Uterus (tissue), 4 donors: ENCODE measurements around the gene CACNB2. TPM values are rescaled to one million over a fixed set of nuclear protein-coding genes. Genes with fewer than 3 reads are reported as not detected.
"Not testable (repeated sequence)": the region's sequence is repeated elsewhere in the genome, so short reads cannot be mapped to it uniquely, and the experiment has no call there.

ENCODE experiments used
- DNase-seq, 2 donors: peaks; one replicate each; pipeline ENCODE4 v3.0.0-alpha.2; 2019 to 2020
- H3K27ac ChIP-seq, 2 donors: fragments of 200-600 bp; sonication (generic); 1 replicate in 1 of 2; 2 replicates in 1 of 2; pipeline ENCODE4 v1.5.1; 2016 to 2018
- H3K27me3 ChIP-seq, 2 donors: fragments of 200-600 bp; sonication (generic); one replicate each; pipeline ENCODE4 v1.5.1; 2018 to 2019; ENCODE audit warnings: control low read depth in 1 of 2
- H3K36me3 ChIP-seq, 2 donors: fragments of 200-600 bp; sonication (generic); one replicate each; pipeline ENCODE4 v1.5.1; 2019; ENCODE audit warnings: control low read depth in 1 of 2
- H3K4me1 ChIP-seq, 2 donors: fragments of 200-600 bp; sonication (generic); one replicate each; pipeline ENCODE4 v1.5.1; 2018 to 2019; ENCODE audit warnings: control low read depth in 1 of 2
- H3K4me3 ChIP-seq, 2 donors: fragments of 200-600 bp; sonication (generic); 1 replicate in 1 of 2; 2 replicates in 1 of 2; pipeline ENCODE4 v1.5.1; 2018 to 2019; ENCODE audit warnings: mild to moderate bottlenecking in 1 of 2
- H3K9me3 ChIP-seq, 2 donors: fragments of 200-600 bp; sonication (generic); one replicate each; pipeline ENCODE4 v1.5.1; 2019; ENCODE audit warnings: control low read depth in 1 of 2
- CTCF ChIP-seq, 4 experiments: fragments of 200-600 bp in 2 of 4; fragments of 450-650 bp in 2 of 4; sonication (generic) in 2 of 4; IDR thresholded peaks; one replicate each; pipeline ENCODE4 v1.5.1; 2016 to 2019; ENCODE audit warnings: antibody characterized with exemption in 4 of 4, mild to moderate bottlenecking in 2 of 4, moderate library complexity in 1 of 4
- POLR2A ChIP-seq, 2 donors: fragments of 450-650 bp; IDR thresholded peaks; one replicate each; pipeline ENCODE4 v1.6.1; 2016; ENCODE audit warnings: antibody characterized with exemption in 2 of 2, mild to moderate bottlenecking in 1 of 2, moderate library complexity in 1 of 2
- intact Hi-C: fragments of 100-400 bp; cut with DNase I; formaldehyde crosslinking; loops from one replicate; pipeline ENCODE4 v1.15.1; 2023; ENCODE audit warnings: low total_unique reads
- total RNA-seq, 4 donors: library from RNA; depleted of rRNA in 3 of 4; stranded (reverse); fragments of >200 nt in 3 of 4; gene quantifications; one replicate each; pipeline versions ENCODE4 v1.1.0 to v1.2.4, GENCODE V29; 2014 to 2023
- donor health status: DM: yes; HTN: yes; CAD: no.

CACNB2 gene
- total RNA-seq, 4 donors from 2014 or later: 19.4 to 33.0 (median 27.0) TPM

- no peak for DNase-seq
- Histone ChIP-seq H3K4me3 (no peak overlapping the region), H3K27me3 (no peaks in the 10 kb centered on the region), H3K27ac (peak overlapping the region; percentile 89 to 95), H3K36me3 (no peaks in the 10 kb centered on the region), H3K9me3 (no peaks in the 10 kb centered on the region), H3K4me1 (peaks cover 0 to 7% of the 10 kb centered on the region in 2 donors)
- intact Hi-C loops: no loop called here
- no peak for TF ChIP-seq CTCF (IDR thresholded peaks at IDR 0.05)
- no peak for TF ChIP-seq POLR2A (IDR thresholded peaks at IDR 0.05)
Observed at GRCh38 chr10:18144396-18144795, 4.2 kb downstream of the CACNB2 start.

GRCh38 chr10:18144928-18145327, 4.7 kb downstream of the CACNB2 start:
- Histone ChIP-seq H3K4me1 (peaks cover 0 to 7% of the 10 kb centered on the region in 2 donors), H3K9me3 (no peaks in the 10 kb centered on the region), H3K27ac (peak overlapping the region; percentile 89 to 95), H3K4me3 (no peak overlapping the region), H3K27me3 (no peaks in the 10 kb centered on the region), H3K36me3 (no peaks in the 10 kb centered on the region)
- intact Hi-C loops: no loop called here
- DNase-seq: peak; percentile 50 to 67
- TF ChIP-seq POLR2A (IDR thresholded peaks at IDR 0.05) (no peak), CTCF (IDR thresholded peaks at IDR 0.05) (no peak)

GRCh38 chr10:18145652-18146051, 5.4 kb downstream of the CACNB2 start:
- TF ChIP-seq POLR2A (IDR thresholded peaks at IDR 0.05) (no peak), CTCF (IDR thresholded peaks at IDR 0.05) (no peak)
- Histone ChIP-seq H3K4me1 (peaks cover 0 to 7% of the 10 kb centered on the region in 2 donors), H3K27me3 (no peaks in the 10 kb centered on the region), H3K36me3 (no peaks in the 10 kb centered on the region), H3K27ac (peak overlapping the region; percentile 89 to 95), H3K9me3 (no peaks in the 10 kb centered on the region), H3K4me3 (no peak overlapping the region)
- intact Hi-C loops: no loop called here
- peak in 1 of 2 donors; percentile 40 for DNase-seq

GRCh38 chr10:18149196-18149800, 9.1 kb downstream of the CACNB2 start:
- Histone ChIP-seq H3K27me3 (no peaks in the 10 kb centered on the region), H3K9me3 (no peaks in the 10 kb centered on the region), H3K36me3 (no peaks in the 10 kb centered on the region), H3K4me3 (no peak overlapping the region), H3K27ac (no peak overlapping the region), H3K4me1 (no peaks in the 10 kb centered on the region)
- DNase-seq: no peak
- intact Hi-C loops: no loop called here
- TF ChIP-seq POLR2A (IDR thresholded peaks at IDR 0.05) (no peak), CTCF (IDR thresholded peaks at IDR 0.05) (no peak)

- Histone ChIP-seq H3K4me3 (no peak overlapping the region), H3K4me1 (no peaks in the 10 kb centered on the region), H3K36me3 (no peaks in the 10 kb centered on the region), H3K27me3 (no peaks in the 10 kb centered on the region), H3K9me3 (no peaks in the 10 kb centered on the region), H3K27ac (no peak overlapping the region)
- DNase-seq: no peak
- intact Hi-C loops: no loop called here
- TF ChIP-seq CTCF (IDR thresholded peaks at IDR 0.05) (no peak), POLR2A (IDR thresholded peaks at IDR 0.05) (no peak)
Observed at GRCh38 chr10:18151356-18151890, 11.2 kb downstream of the CACNB2 start.

- H3K4me1 ChIP-seq, H3K27ac ChIP-seq: not testable (repeated sequence)
Observed at GRCh38 chr10:18153381-18153780, 13.2 kb downstream of the CACNB2 start.

More at GRCh38 chr10:18153381-18153780, 13.2 kb downstream of the CACNB2 start:
- H3K27me3 ChIP-seq, H3K9me3 ChIP-seq, DNase-seq, intact Hi-C loops, H3K4me3 ChIP-seq, H3K36me3 ChIP-seq: not testable (repeated sequence)
